ENCODE measurements around the gene MBD3.

GRCh38 chr19:1580382-1580781, 12.3 kb downstream of the MBD3 start:
- TF ChIP-seq CTCF (IDR thresholded peaks at IDR 0.05; ENCODE audit: low read length) (no peak), EZH2 (optimal IDR thresholded peaks at IDR 0.05; ENCODE audit: low read depth, low read length) (no peak)
